HepG2 (cell line): ENCODE measurements around the gene GNB1. TPM values are rescaled to one million over a fixed set of nuclear protein-coding genes. Genes with fewer than 3 reads are reported as not detected.

Source experiments
- MAFF ChIP-seq: IDR thresholded peaks from 2 replicates; pipeline ENCODE4 v1.6.1; 2011; ENCODE audit warnings: low read depth, low read length, improper control_type of control experiment
- MLXIP ChIP-seq: sonication (generic); formaldehyde crosslinking; IDR thresholded peaks from 2 replicates; pipeline ENCODE4 v1.9.0; 2021; ENCODE audit warnings: missing genetic modification reagents, borderline replicate concordance
- NFE2L1 ChIP-seq: sonication (generic); formaldehyde crosslinking; IDR thresholded peaks from 2 replicates; pipeline ENCODE4 v1.4.0; 2020; ENCODE audit warnings: missing genetic modification reagents, mild to moderate bottlenecking, borderline replicate concordance
- ONECUT2 ChIP-seq: sonication (generic); formaldehyde crosslinking; IDR thresholded peaks from 2 replicates; pipeline ENCODE4 v1.4.0; 2020; ENCODE audit warnings: missing genetic modification reagents
- PATZ1 ChIP-seq: sonication (generic); formaldehyde crosslinking; IDR thresholded peaks from 2 replicates; pipeline ENCODE4 v1.4.0; 2020; ENCODE audit warnings: missing genetic modification reagents
- PITX1 ChIP-seq: sonication (generic); formaldehyde crosslinking; IDR thresholded peaks from 2 replicates; pipeline ENCODE4 v1.5.1; 2020; ENCODE audit warnings: mild to moderate bottlenecking, missing genetic modification reagents
- RNF2 ChIP-seq: fragments of 450-650 bp; conservative IDR thresholded peaks from 2 replicates; pipeline ENCODE4 v1.6.1; 2016; ENCODE audit warnings: low read depth
- RXRA ChIP-seq: sonication (generic); formaldehyde crosslinking; IDR thresholded peaks from 2 replicates; pipeline ENCODE4 v1.5.1; 2020; ENCODE audit warnings: missing genetic modification reagents
- SAFB2 ChIP-seq: sonication (generic); formaldehyde crosslinking; IDR thresholded peaks from 2 replicates; pipeline ENCODE4 v1.5.1; 2020; ENCODE audit warnings: missing genetic modification reagents, low read depth, mild to moderate bottlenecking, borderline replicate concordance
- SRSF1 ChIP-seq: fragments of 200-400 bp; formaldehyde crosslinking; optimal IDR thresholded peaks from 2 replicates; pipeline ENCODE3; 2017; ENCODE audit warnings: mild to moderate bottlenecking, low read depth, low read length, moderate library complexity
- SRY ChIP-seq: sonication (generic); formaldehyde crosslinking; IDR thresholded peaks from 2 replicates; pipeline ENCODE4 v1.8.0; 2022; ENCODE audit warnings: mild to moderate bottlenecking, missing genetic modification reagents
- ZNF235 ChIP-seq: sonication (generic); formaldehyde crosslinking; IDR thresholded peaks from 2 replicates; pipeline ENCODE4 v1.8.1; 2023; ENCODE audit warnings: mild to moderate bottlenecking, missing genetic modification reagents, borderline replicate concordance
- ZNF274 ChIP-seq: sonication (generic); formaldehyde crosslinking; IDR thresholded peaks from 2 replicates; pipeline ENCODE4 v1.5.1; 2020; ENCODE audit warnings: mild to moderate bottlenecking, missing genetic modification reagents
- ZNF329 ChIP-seq: sonication (generic); formaldehyde crosslinking; IDR thresholded peaks from 2 replicates; pipeline ENCODE4 v1.9.0; 2021; ENCODE audit warnings: low read depth, mild to moderate bottlenecking, missing genetic modification reagents
- ZNF605 ChIP-seq: sonication (generic); formaldehyde crosslinking; IDR thresholded peaks from 2 replicates; pipeline ENCODE4 v1.8.0; 2022; ENCODE audit warnings: mild to moderate bottlenecking, missing genetic modification reagents
- ZNF687 ChIP-seq: sonication (generic); formaldehyde crosslinking; IDR thresholded peaks from 2 replicates; pipeline ENCODE4 v1.5.1; 2020; ENCODE audit warnings: mild to moderate bottlenecking, missing genetic modification reagents, moderate library complexity
- ZNF768 ChIP-seq: sonication (generic); formaldehyde crosslinking; IDR thresholded peaks from 2 replicates; pipeline ENCODE4 v1.4.0; 2020; ENCODE audit warnings: missing genetic modification reagents
- ZNF839 ChIP-seq: sonication (generic); formaldehyde crosslinking; IDR thresholded peaks from 2 replicates; pipeline ENCODE4 v1.4.0; 2020; ENCODE audit warnings: missing genetic modification reagents, mild to moderate bottlenecking, borderline replicate concordance
- ZNF878 ChIP-seq: sonication (generic); formaldehyde crosslinking; IDR thresholded peaks from 2 replicates; pipeline ENCODE4 v1.8.1; 2023; ENCODE audit warnings: mild to moderate bottlenecking, missing genetic modification reagents, moderate library complexity
- polyA plus RNA-seq, 8 experiments: library from polyadenylated mRNA; depleted of rRNA in 3 of 8; stranded (reverse) in 7 of 8; unstranded in 1 of 8; fragments of >200 nt; fragmentation: Illumina TruSeq in 4 of 8; extraction: Trizol in 4 of 8; gene quantifications; 2 replicates each; pipeline versions ENCODE4 v1.2.1 to v1.2.3, GENCODE V29; 2011 to 2016; ENCODE audit warnings: low read depth in 4 of 8, missing spikeins in 1 of 8, mixed read lengths in 1 of 8; ENCODE audit not compliant: insufficient read depth in 1 of 8
- total RNA-seq, 5 experiments: library from RNA; depleted of rRNA; stranded (reverse); fragments of >200 nt; fragmentation: Illumina TruSeq; extraction: Trizol; gene quantifications; 2 replicates each; pipeline ENCODE4 v1.2.3, GENCODE V29; 2016; ENCODE audit warnings: low read depth in 1 of 5

GNB1 gene
- total and polyA plus RNA-seq, 2 of the 13 experiments (the other 11 are each of a cell fraction or from before 2014, with no cell fraction given), result 66.2 to 327 TPM

GRCh38 chr1:1914101-1914970, 23.4 kb upstream of the GNB1 start (continued):
- no peak for TF ChIP-seq MLXIP (CRISPR knock-in tag)
- TF ChIP-seq SRY, result no peak
- no peak for TF ChIP-seq SAFB2
- TF ChIP-seq ONECUT2 (CRISPR knock-in tag), result no peak
- TF ChIP-seq SRSF1, result no peak
- TF ChIP-seq ZNF605 (CRISPR knock-in tag), result no peak
- TF ChIP-seq NFE2L1 (CRISPR knock-in tag), result no peak
- TF ChIP-seq ZNF878 (CRISPR knock-in tag), result no peak
- TF ChIP-seq ZNF687, result peak; percentile 59
- TF ChIP-seq RXRA (CRISPR knock-in tag), result peak; percentile 49; the same call in 1 of the 2 replicates
- peak; percentile 59; the same call in 1 of the 2 replicates for TF ChIP-seq PATZ1 (CRISPR knock-in tag)
- TF ChIP-seq RNF2, result no peak
- peak; percentile 51; the same call in 1 of the 2 replicates for TF ChIP-seq PITX1 (CRISPR knock-in tag)
- TF ChIP-seq ZNF274 (CRISPR knock-in tag), result no peak
- no peak for TF ChIP-seq ZNF329 (CRISPR knock-in tag)
- TF ChIP-seq ZNF768 (CRISPR knock-in tag), result 0 out of 2 replicates have a peak, but pooled peaks have one; percentile 11
- no peak for TF ChIP-seq MAFF
- TF ChIP-seq ZNF839, result no peak
- no peak for TF ChIP-seq ZNF235
